ENCODE data around the gene SLC16A13. TPM values are rescaled to one million over a fixed set of nuclear protein-coding genes. Genes with fewer than 3 reads are reported as not detected.

SLC16A13 gene
- total and polyA plus RNA-seq, 10 of the 15 experiments (the other 5 are each of a cell fraction or from before 2014, with no cell fraction given): 0.34 to 12.1 (median 3.3) TPM

GRCh38 chr17:7035591-7036368, at the start of gene SLC16A13 (continued):
- TF ChIP-seq ZNF687 (IDR thresholded peaks at IDR 0.05) (peak; percentile 70), HSF1 (IDR thresholded peaks at IDR 0.05; ENCODE audit: low read depth, low read length) (no peak), CHD4 (IDR thresholded peaks at IDR 0.05) (no peak), REST (IDR thresholded peaks at IDR 0.05; ENCODE audit: low read depth, low read length) (no peak), PML (IDR thresholded peaks at IDR 0.05; ENCODE audit: low read length) (peak; percentile 95), E2F8 (IDR thresholded peaks at IDR 0.05; ENCODE audit: low read depth, partially characterized antibody) (no peak), ZBTB33 (IDR thresholded peaks at IDR 0.05) (no peak), ATF2 (IDR thresholded peaks at IDR 0.05; ENCODE audit: low read length) (no peak), CHD1 (IDR thresholded peaks at IDR 0.05; ENCODE audit: low read depth, low read length) (no peak), IRF4 (IDR thresholded peaks at IDR 0.05; ENCODE audit: low read depth, low read length) (no peak), MLLT1 (IDR thresholded peaks at IDR 0.05) (peak; percentile 76)

Data from GM12878 (cell line).